GM19099 (cell line): Measurements from ENCODE around the gene KRT83.

Experiments
- POLR2A ChIP-seq: IDR thresholded peaks from 3 replicates; pipeline ENCODE4 v1.6.1; 2011; ENCODE audit warnings: low read depth; ENCODE audit not compliant: insufficient read length; ENCODE audit errors: extremely low read depth

The KRT83 gene

GRCh38 chr12:52327052-52327829 is 6.0 kb upstream of the KRT83 start:
- TF ChIP-seq POLR2A, result no peak

- no peak for TF ChIP-seq POLR2A
Observed at GRCh38 chr12:52324153-52324444, 2.9 kb upstream of the KRT83 start.

GRCh38 chr12:52323416-52324152 is 2.4 kb upstream of the KRT83 start:
- TF ChIP-seq POLR2A, result no peak

GRCh38 chr12:52323001-52323400 is 1.8 kb upstream of the KRT83 start:
- no peak for TF ChIP-seq POLR2A

GRCh38 chr12:52322069-52322468 is 871 bp upstream of the KRT83 start:
- no peak for TF ChIP-seq POLR2A

- no peak for TF ChIP-seq POLR2A
Observed at GRCh38 chr12:52321418-52321817, 220 bp upstream of the KRT83 start.

- TF ChIP-seq POLR2A, result no peak
Observed at GRCh38 chr12:52319097-52319496, 2.1 kb downstream of the KRT83 start.

- no peak for TF ChIP-seq POLR2A
Observed at GRCh38 chr12:52318241-52318990, 2.8 kb downstream of the KRT83 start.

- no peak for TF ChIP-seq POLR2A
Observed at GRCh38 chr12:52317468-52318052, 3.6 kb downstream of the KRT83 start.

- no peak for TF ChIP-seq POLR2A
Observed at GRCh38 chr12:52316701-52317100, 4.5 kb downstream of the KRT83 start.

- TF ChIP-seq POLR2A, result no peak
Observed at GRCh38 chr12:52316290-52316689, 4.9 kb downstream of the KRT83 start.

GRCh38 chr12:52314511-52314910 is 6.7 kb downstream of the KRT83 start:
- TF ChIP-seq POLR2A, result no peak

- TF ChIP-seq POLR2A, result no peak
Observed at GRCh38 chr12:52313926-52314325, 7.3 kb downstream of the KRT83 start.

GRCh38 chr12:52313461-52313860 is 7.7 kb downstream of the KRT83 start:
- TF ChIP-seq POLR2A, result no peak

- TF ChIP-seq POLR2A, result no peak
Observed at GRCh38 chr12:52312086-52312485, 9.1 kb downstream of the KRT83 start.

GRCh38 chr12:52311285-52311648 is 9.9 kb downstream of the KRT83 start:
- no peak for TF ChIP-seq POLR2A

- no peak for TF ChIP-seq POLR2A
Observed at GRCh38 chr12:52310622-52311284, 10.4 kb downstream of the KRT83 start.
